GM12878 (cell line): ENCODE measurements around the gene IFIT2.

Experiments used
- CREM ChIP-seq: IDR thresholded peaks from 2 replicates; pipeline ENCODE4 v1.6.1; 2014; ENCODE audit warnings: antibody characterized with exemption, low read depth
- CTCF ChIP-seq, 3 experiments: IDR thresholded peaks in 2 of 3; conservative IDR thresholded peaks in 1 of 3; 2 replicates each; pipeline ENCODE4 v1.5.1; 2011; ENCODE audit warnings: low read depth in 3 of 3, low read length in 3 of 3, mild to moderate bottlenecking in 3 of 3, control low read depth in 2 of 3, moderate library complexity in 2 of 3, inconsistent platforms in 1 of 3, mixed read lengths in 1 of 3; ENCODE audit not compliant: control insufficient read depth in 2 of 3, insufficient read depth in 1 of 3; ENCODE audit errors: extremely low read depth in 1 of 3
- MAX ChIP-seq: IDR thresholded peaks from 2 replicates; pipeline ENCODE4 v1.6.1; 2012; ENCODE audit warnings: low read depth, low read length, improper control_type of control experiment
- MEF2B ChIP-seq: fragments of 450-650 bp; IDR thresholded peaks from 2 replicates; pipeline ENCODE4 v1.6.1; 2018; ENCODE audit warnings: mild to moderate bottlenecking, moderate library complexity; ENCODE audit not compliant: partially characterized antibody, poor library complexity, severe bottlenecking
- NFIC ChIP-seq: IDR thresholded peaks from 2 replicates; pipeline ENCODE4 v1.6.1; 2012; ENCODE audit warnings: low read depth, mild to moderate bottlenecking, inconsistent platforms, low read length, moderate library complexity
- POLR2AphosphoS5 ChIP-seq: IDR thresholded peaks from 2 replicates; pipeline ENCODE4 v1.6.1; 2011; ENCODE audit warnings: mild to moderate bottlenecking, low read length, inconsistent platforms
- SPI1 ChIP-seq: IDR thresholded peaks from 2 replicates; pipeline ENCODE4 v1.6.1; 2011; ENCODE audit warnings: low read depth, mild to moderate bottlenecking, low read length, moderate library complexity, borderline replicate concordance; ENCODE audit not compliant: insufficient read depth
- TARDBP ChIP-seq: IDR thresholded peaks from 2 replicates; pipeline ENCODE4 v1.6.1; 2016; ENCODE audit warnings: borderline replicate concordance

- no peak for TF ChIP-seq TARDBP
- TF ChIP-seq SPI1: no peak
- no peak for TF ChIP-seq CTCF (IDR thresholded peaks at IDR 0.05 in 2 of 3, conservative IDR thresholded peaks at IDR 0.05 in 1 of 3; ENCODE audit: control insufficient read depth in 2 of 3, extremely low read depth in 1 of 3, insufficient read depth in 1 of 3, low read depth in 3 of 3, low read length in 3 of 3)
- TF ChIP-seq NFIC: no peak
- no peak for TF ChIP-seq POLR2AphosphoS5
- TF ChIP-seq CREM: no peak
- TF ChIP-seq MEF2B: no peak
- no peak for TF ChIP-seq MAX
These were observed 36.9 kb downstream of the IFIT2 start for GRCh38 chr10:89338713-89339112.
